Activated CD4-positive, alpha-beta memory T cell treated with anti-CD3 and anti-CD28 coated beads, Interleukin-2, amount 10 ng/mL, durations not matched to agents 7 days and 5 days (primary cell): Measurements from ENCODE around the gene ZNF829. TPM values are rescaled to one million over a fixed set of nuclear protein-coding genes. Genes with fewer than 3 reads are reported as not detected.

ENCODE experiments used
- CTCF ChIA-PET: fragments of 350-600 bp; sonication (Branson Sonifier 250); formaldehyde crosslinking; loops from one replicate; lab custom pipeline; 2021; ENCODE audit warnings: antibody characterized with exemption, inconsistent platforms; lab: Charles Lee
- POLR2A ChIA-PET: fragments of 350-600 bp; sonication (Branson Sonifier 250); formaldehyde crosslinking; loops from one replicate; lab custom pipeline; 2021; ENCODE audit warnings: antibody characterized with exemption; lab: Charles Lee
- DNase-seq: peaks from one replicate; pipeline ENCODE4 v3.0.0-alpha.2; 2020
- H3K27ac Mint-ChIP-seq: one replicate; pipeline ENCODE4 v1.8.0; 2021; ENCODE audit warnings: mild to moderate bottlenecking, mixed read lengths
- H3K27me3 Mint-ChIP-seq: one replicate; pipeline ENCODE4 v1.8.0; 2021; ENCODE audit warnings: mixed read lengths
- H3K36me3 Mint-ChIP-seq: one replicate; pipeline ENCODE4 v1.8.0; 2021; ENCODE audit warnings: low read depth, mixed read lengths
- H3K4me1 Mint-ChIP-seq: one replicate; pipeline ENCODE4 v1.8.0; 2021; ENCODE audit warnings: mixed read lengths
- H3K4me3 Mint-ChIP-seq: one replicate; pipeline ENCODE4 v1.8.0; 2021; ENCODE audit warnings: mild to moderate bottlenecking, mixed read lengths
- H3K9me3 Mint-ChIP-seq: one replicate; pipeline ENCODE4 v1.8.0; 2021; ENCODE audit warnings: mixed read lengths
- total RNA-seq, 2 experiments: library from RNA; stranded (reverse); gene quantifications; one replicate each; pipeline ENCODE4 v1.2.3, GENCODE V29; 2021

ZNF829 gene
- total RNA-seq, 2 experiments from 2014 or later = 4.3 TPM

DNA sequence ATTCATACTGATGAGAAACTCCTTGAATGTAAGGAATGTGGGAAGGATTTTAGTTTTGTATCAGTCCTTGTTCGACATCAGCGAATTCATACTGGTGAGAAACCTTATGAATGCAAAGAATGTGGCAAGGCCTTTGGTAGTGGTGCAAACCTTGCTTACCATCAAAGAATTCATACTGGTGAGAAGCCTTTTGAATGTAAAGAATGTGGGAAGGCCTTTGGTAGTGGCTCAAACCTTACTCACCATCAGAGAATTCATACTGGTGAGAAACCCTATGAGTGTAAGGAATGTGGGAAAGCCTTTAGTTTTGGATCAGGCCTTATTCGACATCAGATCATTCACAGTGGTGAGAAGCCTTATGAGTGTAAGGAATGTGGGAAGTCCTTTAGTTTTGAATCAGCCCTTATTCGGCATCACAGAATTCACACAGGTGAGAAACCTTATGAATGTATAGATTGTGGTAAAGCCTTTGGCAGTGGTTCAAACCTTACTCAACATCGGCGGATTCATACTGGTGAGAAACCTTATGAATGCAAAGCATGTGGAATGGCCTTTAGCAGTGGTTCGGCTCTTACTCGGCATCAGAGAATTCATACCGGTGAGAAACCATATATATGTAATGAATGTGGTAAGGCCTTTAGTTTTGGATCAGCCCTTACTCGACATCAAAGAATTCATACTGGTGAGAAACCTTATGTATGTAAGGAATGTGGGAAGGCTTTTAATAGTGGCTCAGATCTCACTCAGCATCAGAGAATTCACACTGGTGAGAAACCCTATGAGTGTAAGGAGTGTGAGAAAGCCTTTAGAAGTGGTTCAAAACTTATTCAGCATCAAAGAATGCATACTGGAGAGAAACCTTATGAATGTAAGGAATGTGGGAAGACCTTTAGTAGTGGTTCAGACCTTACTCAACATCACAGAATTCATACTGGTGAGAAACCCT, 38.8 kb downstream of the ZNF829 start:
- Mint-ChIP-seq H3K27ac (no peak overlapping the region), H3K9me3 (peaks cover 56% of the 10 kb centered on the region), H3K36me3 (peaks cover 41% of the 10 kb centered on the region), H3K27me3 (no peaks in the 10 kb centered on the region), H3K4me3 (no peak overlapping the region), H3K4me1 (no peaks in the 10 kb centered on the region)
- ChIA-PET POLR2A (no interaction called here), CTCF (no interaction called here)
- DNase-seq = no peak

DNA sequence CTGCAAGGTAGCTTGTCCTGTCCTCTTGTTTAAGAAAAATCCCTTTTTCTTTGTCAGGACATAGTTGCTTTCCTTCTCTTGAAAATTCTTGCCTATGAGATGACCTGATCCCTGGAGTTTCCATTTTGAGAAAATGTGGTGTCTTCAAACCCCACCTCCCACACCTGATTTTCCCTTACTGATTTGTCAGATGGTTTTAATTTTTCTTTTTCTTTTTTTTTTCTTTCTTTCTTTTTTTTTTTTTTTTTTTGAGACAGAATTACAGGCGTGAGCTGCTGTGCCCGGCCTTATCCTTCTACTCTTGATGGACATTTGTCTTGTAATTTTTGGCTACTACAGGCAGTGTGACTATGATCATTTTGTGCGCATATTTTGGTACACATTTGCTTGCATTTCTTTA, 64.2 kb downstream of the ZNF829 start:
- ChIA-PET CTCF (no interaction called here), POLR2A (interaction anchor here (4.1 kb wide), 1 partner anchor 14 kb away, joined by 80 read pairs; the partner anchor contains the start of gene ZNF790)
- Mint-ChIP-seq H3K36me3 (peaks cover 53% of the 10 kb centered on the region), H3K4me1 (peaks cover 6% of the 10 kb centered on the region), H3K4me3 (no peak overlapping the region), H3K27ac (no peak overlapping the region), H3K9me3 (peaks cover 19% of the 10 kb centered on the region), H3K27me3 (no peaks in the 10 kb centered on the region)
- DNase-seq = no peak

DNA sequence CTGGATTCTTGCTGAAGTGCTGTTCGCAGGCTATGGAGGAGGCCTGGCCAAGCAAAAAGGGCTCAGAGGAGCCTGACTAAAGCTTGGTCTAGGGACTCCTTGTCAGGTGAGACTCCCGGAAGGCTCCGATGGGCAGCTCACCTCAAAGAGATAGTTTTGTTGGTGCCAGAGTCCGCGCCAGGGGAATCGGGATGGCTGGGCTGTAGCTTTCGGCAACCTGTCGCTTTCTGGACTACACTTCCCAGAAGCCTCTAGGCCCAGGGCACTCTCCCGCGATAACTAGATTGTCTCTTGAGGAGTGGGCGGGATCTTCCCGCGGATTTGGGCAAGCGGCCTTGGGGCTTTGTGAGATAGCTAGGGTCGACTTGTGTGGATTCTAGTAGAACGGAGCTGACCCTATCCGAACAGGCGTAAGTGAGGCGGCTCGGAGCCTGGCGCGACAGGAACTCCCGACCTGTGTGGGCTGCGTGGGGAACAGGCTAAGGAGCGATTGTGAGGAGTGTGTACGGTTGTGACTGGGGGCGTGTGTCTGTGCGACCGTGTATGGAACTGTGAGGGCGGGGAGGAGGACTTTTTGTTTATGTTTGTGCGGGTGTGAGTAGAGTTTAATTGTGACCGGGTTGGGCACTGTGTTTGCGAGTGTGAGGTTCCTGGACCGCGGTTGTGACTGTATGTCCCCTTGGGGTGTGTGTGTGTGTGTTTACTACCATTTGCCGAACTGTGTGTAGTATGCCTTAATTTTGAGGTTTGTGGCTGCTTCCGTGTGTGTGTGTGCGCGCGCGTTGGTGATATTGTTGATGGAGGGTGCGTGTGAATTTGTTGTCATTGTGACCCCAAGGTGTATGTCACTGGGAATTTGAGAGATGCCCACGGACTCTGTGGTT, 65.3 kb downstream of the ZNF829 start, which contains the start of gene ZNF345:
ZNF345 (plus strand) TSS at position 318 of the 884 bp plus-strand sequence. CDS start 25,955 bp downstream, outside the sequence.
- ChIA-PET CTCF (interaction anchor here (0.6 to 1.5 kb wide), 10 partner anchors 13 to 1156 kb away, joined by 3 to 12 read pairs (median 3); partner anchors contain the start of genes ZNF382, ZNF420, ZNF566 and ZNF568), POLR2A (interaction anchor here (0.6 to 4.1 kb wide), 22 partner anchors 10 to 735 kb away, joined by 3 to 80 read pairs (median 5); partner anchors contain the start of genes POLR2I, TBCB, ZFP14 and ZNF146)
- H3K36me3 Mint-ChIP-seq = peaks cover 57% of the 10 kb centered on the region
- H3K4me1 Mint-ChIP-seq = peaks cover 6% of the 10 kb centered on the region
- H3K27ac Mint-ChIP-seq = no peak within 1 kb of the TSS
- H3K9me3 Mint-ChIP-seq = peaks cover 23% of the 10 kb centered on the region
- no peaks in the 10 kb centered on the region for H3K27me3 Mint-ChIP-seq
- no peak within 1 kb of the TSS for H3K4me3 Mint-ChIP-seq
- peak; percentile 89 for DNase-seq

DNA sequence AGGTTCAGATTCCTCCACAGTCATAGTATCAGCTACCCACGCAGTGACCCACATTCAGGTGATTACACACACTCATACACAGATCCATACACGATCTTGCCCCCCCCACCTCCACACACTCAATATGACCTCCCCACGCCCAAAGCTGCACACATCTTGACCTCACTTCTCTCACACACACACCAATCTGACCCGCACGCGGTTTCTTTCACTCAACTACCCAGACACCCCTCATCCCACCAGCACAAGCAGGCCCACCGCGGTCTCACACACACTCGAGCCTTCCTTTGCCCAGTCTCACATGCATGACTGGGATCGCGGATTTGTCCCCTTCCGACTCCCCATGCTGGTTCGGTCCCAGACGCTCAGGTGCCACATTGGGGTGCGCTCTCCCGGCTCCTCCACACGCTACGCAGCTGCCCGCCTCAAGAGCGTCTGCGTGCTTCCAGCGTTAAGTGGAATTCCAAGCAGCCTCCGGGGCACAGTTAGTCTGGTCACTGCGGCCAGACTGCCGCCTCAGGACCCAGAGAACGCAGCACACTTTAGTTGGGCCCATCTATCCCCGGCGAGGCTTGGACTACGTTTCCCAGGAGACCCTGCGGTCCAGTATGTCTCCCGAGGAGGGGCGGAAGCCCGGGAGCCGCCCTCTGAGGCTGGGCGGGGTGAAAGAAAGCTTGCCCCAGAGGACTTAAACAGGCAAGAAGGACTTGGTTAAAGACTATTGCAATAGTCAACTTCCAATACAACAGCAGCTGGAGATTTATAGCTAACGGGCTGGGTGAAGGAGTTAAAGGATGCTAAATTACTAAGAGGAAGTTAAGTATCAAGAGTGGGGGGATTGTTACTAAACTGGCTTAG, 66.2 kb downstream of the ZNF829 start:
- Mint-ChIP-seq H3K4me1 (peaks cover 6% of the 10 kb centered on the region), H3K4me3 (no peak overlapping the region), H3K36me3 (peaks cover 60% of the 10 kb centered on the region), H3K27ac (no peak overlapping the region), H3K9me3 (peaks cover 24% of the 10 kb centered on the region), H3K27me3 (no peaks in the 10 kb centered on the region)
- ChIA-PET POLR2A (interaction anchor here (0.6 to 4.1 kb wide), 29 partner anchors 9 to 734 kb away, joined by 3 to 80 read pairs (median 4); partner anchors contain the start of genes POLR2I, TBCB, ZFP14 and ZNF146), CTCF (interaction anchor here (0.6 to 1.5 kb wide), 12 partner anchors 11 to 1155 kb away, joined by 3 to 12 read pairs (median 3); partner anchors contain the start of genes ZNF382, ZNF420, ZNF566 and ZNF568)
- DNase-seq = peak; percentile 92

DNA sequence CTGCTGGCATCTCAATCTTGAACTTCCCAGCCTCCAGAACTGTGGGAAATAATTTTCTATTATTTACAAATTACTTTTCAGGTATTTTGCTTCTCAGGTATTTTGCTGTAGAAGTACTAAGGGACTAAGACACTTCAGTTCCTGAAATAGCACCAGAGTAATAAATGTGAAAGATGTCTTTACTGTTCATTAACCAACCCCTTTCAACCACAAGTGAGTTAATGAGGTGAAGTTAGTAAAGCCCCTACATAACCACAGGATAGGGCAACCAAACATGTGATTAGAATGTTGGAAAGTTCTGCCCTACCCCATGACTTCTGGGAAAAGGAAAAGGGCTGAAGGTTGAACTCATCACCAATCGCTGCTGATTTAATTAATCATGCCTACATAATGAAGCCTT, 68.1 kb downstream of the ZNF829 start:
- Mint-ChIP-seq H3K9me3 (peaks cover 20% of the 10 kb centered on the region), H3K27me3 (no peaks in the 10 kb centered on the region), H3K4me1 (peaks cover 4% of the 10 kb centered on the region), H3K27ac (no peak overlapping the region), H3K36me3 (peaks cover 56% of the 10 kb centered on the region), H3K4me3 (no peak overlapping the region)
- no peak for DNase-seq
- ChIA-PET CTCF (no interaction called here), POLR2A (interaction anchor here (4.1 kb wide), 1 partner anchor 10 kb away, joined by 80 read pairs; the partner anchor contains the start of gene ZNF790)

DNA sequence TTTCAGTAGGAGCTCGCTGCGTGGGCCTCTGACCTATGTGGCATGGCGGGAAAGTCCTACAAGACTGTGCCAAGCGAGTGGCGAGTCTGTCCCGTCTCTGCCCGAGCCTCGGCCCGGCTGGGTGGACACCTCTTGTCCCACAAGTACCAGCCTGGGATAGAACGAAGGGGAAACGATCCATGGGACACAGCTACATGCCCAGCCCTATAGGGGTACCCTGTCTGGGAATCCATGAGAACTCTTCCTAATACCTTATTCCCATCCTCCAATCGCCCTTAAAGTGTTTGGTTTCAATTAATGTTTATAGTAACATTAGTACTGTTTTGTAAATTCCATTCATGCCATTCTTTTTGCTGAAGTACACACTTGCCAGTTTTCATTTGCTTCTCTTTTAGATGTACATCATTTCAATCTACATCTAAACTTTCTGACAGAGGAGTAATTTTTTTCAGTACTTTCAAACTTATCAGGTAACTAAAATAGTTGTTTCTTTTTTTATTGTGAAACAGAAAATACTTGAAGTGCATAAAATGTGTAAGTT, 77.2 kb downstream of the ZNF829 start:
- no peak overlapping the region for H3K27ac Mint-ChIP-seq
- peaks cover 35% of the 10 kb centered on the region for H3K9me3 Mint-ChIP-seq
- H3K27me3 Mint-ChIP-seq = no peaks in the 10 kb centered on the region
- ChIA-PET CTCF (interaction anchor here (1.0 to 2.3 kb wide), 2 partner anchors 10 to 11 kb away, joined by 3 to 12 read pairs; partner anchors contain the start of gene ZNF345), POLR2A (interaction anchor here (1.4 to 4.5 kb wide), 4 partner anchors 11 to 349 kb away, joined by 5 to 80 read pairs (median 6); partner anchors contain the start of genes ZNF345 and ZNF566)
- peaks cover 7% of the 10 kb centered on the region for H3K4me1 Mint-ChIP-seq
- no peak for DNase-seq
- H3K36me3 Mint-ChIP-seq = peaks cover 61% of the 10 kb centered on the region
- H3K4me3 Mint-ChIP-seq = no peak overlapping the region

Other genes with a start within 250 kb of the ZNF829 start
- gene ZNF461, start 249.5 kb downstream of the ZNF829 start, total RNA-seq = 1 to 10 TPM; 8.4 to 8.9 TPM
- gene ZNF567, start 228.7 kb downstream of the ZNF829 start, total RNA-seq = 10 to 100 TPM in 1 of 2 experiments, 1 to 10 TPM in 1; 9.8 to 11.2 TPM
- gene ZNF850, start 143.5 kb downstream of the ZNF829 start, total RNA-seq = 1 to 10 TPM; 5.0 to 6.0 TPM
- gene ZNF790, start 77.9 kb downstream of the ZNF829 start, total RNA-seq = 1 to 10 TPM; 8.9 to 9.5 TPM
- 1 to 10 TPM; 6.0 to 6.3 TPM for gene ZNF345, start 65.4 kb downstream of the ZNF829 start, total RNA-seq
- 1 to 10 TPM; 6.3 to 7.2 TPM for gene ZNF568, start within 50 bp of the ZNF829 start, total RNA-seq
- 10 to 100 TPM; 11.3 to 13.2 TPM for gene ZNF420, start 162.1 kb upstream of the ZNF829 start, total RNA-seq